A549 (cell line): ENCODE results near the gene DTX3. TPM values are rescaled to one million over a fixed set of nuclear protein-coding genes. Genes with fewer than 3 reads are reported as not detected.

ENCODE experiments used
- ATAC-seq, 2 experiments: fragments of 200-7000 bp in 1 of 2; fragments of >200 bp in 1 of 2; cut with Nextera tagmentation in 1 of 2; cut with Tn5 transposase in 1 of 2; 3 replicates each; pipeline versions ENCODE4 v1.8.0 to v1.9.1; 2018 to 2020; ENCODE audit warnings: mild to moderate bottlenecking in 1 of 2, moderate library complexity in 1 of 2
- CTCF ChIA-PET: fragments of 300-600 bp; sonication (Branson Sonifier 250); formaldehyde crosslinking; extraction: SDS; loops from one replicate; lab custom pipeline; 2021; ENCODE audit warnings: antibody characterized with exemption, inconsistent platforms; lab: Yijun Ruan, JAX
- POLR2A ChIA-PET: fragments of 350-600 bp; formaldehyde crosslinking; extraction: SDS; loops from one replicate; lab custom pipeline; 2021; ENCODE audit warnings: antibody characterized with exemption, inconsistent platforms; lab: Yijun Ruan, JAX
- DNase-seq, 2 experiments: peaks; one replicate each; pipeline versions ENCODE4 v3.0.0 to v3.0.0-alpha.2; 2011 to 2016; ENCODE audit warnings: low read depth in 1 of 2, low spot score in 1 of 2
- FAIRE-seq: peaks from 2 replicates; lab custom pipeline; 2011; peaks lifted over from hg19 to GRCh38; lab: Jason Lieb, UNC
- H3K27ac ChIP-seq, 2 experiments: fragments of >200 bp; sonication (Bioruptor Twin); formaldehyde crosslinking; 3 replicates each; pipeline ENCODE4 v1.5.1; 2016 to 2017
- H3K4me1 ChIP-seq: fragments of >200 bp; sonication (Bioruptor Twin); formaldehyde crosslinking; 3 replicates; pipeline ENCODE4 v1.6.1; 2016
- H3K4me2 ChIP-seq: fragments of >200 bp; sonication (Bioruptor Twin); formaldehyde crosslinking; 3 replicates; pipeline ENCODE4 v1.6.1; 2016
- H3K4me3 ChIP-seq: fragments of >200 bp; sonication (Bioruptor Twin); formaldehyde crosslinking; 3 replicates; pipeline ENCODE4 v1.5.1; 2016
- H3K9me3 ChIP-seq: fragments of >200 bp; sonication (Bioruptor Twin); formaldehyde crosslinking; 3 replicates; pipeline ENCODE4 v1.6.1; 2016
- BCL3 ChIP-seq: fragments of >200 bp; sonication (Bioruptor Twin); formaldehyde crosslinking; IDR thresholded peaks from 3 replicates; pipeline ENCODE4 v1.6.1; 2016
- BHLHE40 ChIP-seq: IDR thresholded peaks from 2 replicates; pipeline ENCODE4 v1.6.1; 2012; ENCODE audit warnings: low read depth, low read length, inconsistent platforms
- CBX8 ChIP-seq: fragments of 200-600 bp; sonication (generic); IDR thresholded peaks from 2 replicates; pipeline ENCODE4 v1.6.1; 2016
- FOSB ChIP-seq: fragments of 250-450 bp; sonication (Bioruptor Pico); IDR thresholded peaks from 2 replicates; pipeline ENCODE4 v1.5.0; 2020; ENCODE audit warnings: mild to moderate bottlenecking, moderate library complexity
- FOXS1 ChIP-seq: fragments of 250-450 bp; sonication (Bioruptor Pico); IDR thresholded peaks from 2 replicates; pipeline ENCODE4 v1.5.0; 2020; ENCODE audit warnings: mild to moderate bottlenecking, moderate library complexity
- GATA3 ChIP-seq: IDR thresholded peaks from 2 replicates; pipeline ENCODE4 v1.6.1; 2012; ENCODE audit warnings: borderline replicate concordance
- HEYL ChIP-seq: fragments of 250-450 bp; sonication (Bioruptor Pico); IDR thresholded peaks from 2 replicates; pipeline ENCODE4 v1.8.0; 2021; ENCODE audit warnings: mild to moderate bottlenecking, moderate library complexity
- HOXA7 ChIP-seq: fragments of 250-450 bp; sonication (Bioruptor Pico); IDR thresholded peaks from 2 replicates; pipeline ENCODE4 v1.5.0; 2020; ENCODE audit warnings: mild to moderate bottlenecking, moderate library complexity
- HOXB5 ChIP-seq: fragments of 250-450 bp; sonication (Bioruptor Pico); IDR thresholded peaks from 2 replicates; pipeline ENCODE4 v1.5.0; 2020; ENCODE audit warnings: mild to moderate bottlenecking, moderate library complexity
- JUN ChIP-seq, 2 experiments: fragments of >200 bp; sonication (Bioruptor Twin); formaldehyde crosslinking; IDR thresholded peaks; 2 replicates in 1 of 2; 3 replicates in 1 of 2; pipeline ENCODE4 v1.6.1; 2016 to 2017
- JUNB ChIP-seq: fragments of >200 bp; sonication (Bioruptor Twin); formaldehyde crosslinking; IDR thresholded peaks from 2 replicates; pipeline ENCODE4 v1.6.1; 2016
- KDM1A ChIP-seq: fragments of 200-600 bp; sonication (generic); IDR thresholded peaks from 2 replicates; pipeline ENCODE4 v1.6.1; 2016; ENCODE audit warnings: low read depth, mild to moderate bottlenecking
- MYC ChIP-seq: IDR thresholded peaks from 2 replicates; pipeline ENCODE4 v1.6.1; 2012; ENCODE audit warnings: mild to moderate bottlenecking, inconsistent platforms, low read length, improper control_type of control experiment, borderline replicate concordance
- POLR2A ChIP-seq: IDR thresholded peaks from 2 replicates; pipeline ENCODE4 v1.6.1; 2012; ENCODE audit warnings: mild to moderate bottlenecking, low read length
- RAD21 ChIP-seq, 2 experiments: fragments of >200 bp in 1 of 2; sonication (Bioruptor Twin) in 1 of 2; formaldehyde crosslinking in 1 of 2; IDR thresholded peaks in 1 of 2; conservative IDR thresholded peaks in 1 of 2; 2 replicates in 1 of 2; 3 replicates in 1 of 2; pipeline ENCODE4 v1.6.1; 2012 to 2018; ENCODE audit warnings: inconsistent platforms in 1 of 2
- RARB ChIP-seq: fragments of 250-450 bp; sonication (Bioruptor Pico); IDR thresholded peaks from 2 replicates; pipeline ENCODE4 v1.8.0; 2021; ENCODE audit warnings: mild to moderate bottlenecking, moderate library complexity
- RCOR1 ChIP-seq: fragments of 150-350 bp; IDR thresholded peaks from 2 replicates; pipeline ENCODE4 v1.6.1; 2014; ENCODE audit warnings: antibody characterized with exemption, low read length, low read depth
- RNF2 ChIP-seq: fragments of 200-600 bp; sonication (generic); IDR thresholded peaks from 2 replicates; pipeline ENCODE4 v1.6.1; 2016; ENCODE audit warnings: low read depth, mild to moderate bottlenecking, antibody characterized with exemption, moderate library complexity, borderline replicate concordance
- SMC3 ChIP-seq: fragments of >200 bp; sonication (Bioruptor Twin); formaldehyde crosslinking; IDR thresholded peaks from 3 replicates; pipeline ENCODE4 v1.6.1; 2018; ENCODE audit warnings: inconsistent platforms
- TP53 ChIP-seq: fragments of 250-450 bp; sonication (Bioruptor Pico); IDR thresholded peaks from 2 replicates; pipeline ENCODE4 v1.5.0; 2021; ENCODE audit warnings: mild to moderate bottlenecking, moderate library complexity
- ZC3H11A ChIP-seq: fragments of 450-650 bp; IDR thresholded peaks from 2 replicates; pipeline ENCODE4 v1.6.1; 2014; ENCODE audit warnings: antibody characterized with exemption, mild to moderate bottlenecking
- ZFP36 ChIP-seq: fragments of 450-650 bp; IDR thresholded peaks from 2 replicates; pipeline ENCODE4 v1.6.1; 2014; ENCODE audit warnings: borderline replicate concordance; ENCODE audit not compliant: partially characterized antibody
- ZSCAN20 ChIP-seq: fragments of 250-450 bp; sonication (Bioruptor Pico); IDR thresholded peaks from 2 replicates; pipeline ENCODE4 v1.8.0; 2022; ENCODE audit warnings: mild to moderate bottlenecking, moderate library complexity
- WGBS: methylation state at CpG from one replicate; pipeline ENCODE4 v1.1.6; 2017; ENCODE audit errors: missing lambda C conversion rate; 5-methylcytosine and 5-hydroxymethylcytosine counted together
- polyA plus RNA-seq, 4 experiments: library from polyadenylated mRNA; depleted of rRNA in 3 of 4; stranded (reverse); fragments of >200 nt; fragmentation: RNase III in 1 of 4; extraction: RNeasy Plus Mini Kit Qiagen cat#74134 plus additional on column Dnase treatment in 1 of 4; gene quantifications; 2 replicates in 3 of 4; 3 replicates in 1 of 4; pipeline ENCODE4 v1.2.3, GENCODE V29; 2011 to 2017
- TF ChIP-seq, protein P1 (sequence below): IDR thresholded peaks from 2 replicates; pipeline ENCODE4 v1.6.1; 2012
- TF ChIP-seq, protein P2 (sequence below): IDR thresholded peaks from 2 replicates; pipeline ENCODE4 v1.6.1; 2012; ENCODE audit warnings: low read depth, borderline replicate concordance

Gene DTX3
- polyA plus RNA-seq, 2 of the 4 experiments (the other 2 are of a cell fraction) = 21.7 to 24.7 TPM

DNA sequence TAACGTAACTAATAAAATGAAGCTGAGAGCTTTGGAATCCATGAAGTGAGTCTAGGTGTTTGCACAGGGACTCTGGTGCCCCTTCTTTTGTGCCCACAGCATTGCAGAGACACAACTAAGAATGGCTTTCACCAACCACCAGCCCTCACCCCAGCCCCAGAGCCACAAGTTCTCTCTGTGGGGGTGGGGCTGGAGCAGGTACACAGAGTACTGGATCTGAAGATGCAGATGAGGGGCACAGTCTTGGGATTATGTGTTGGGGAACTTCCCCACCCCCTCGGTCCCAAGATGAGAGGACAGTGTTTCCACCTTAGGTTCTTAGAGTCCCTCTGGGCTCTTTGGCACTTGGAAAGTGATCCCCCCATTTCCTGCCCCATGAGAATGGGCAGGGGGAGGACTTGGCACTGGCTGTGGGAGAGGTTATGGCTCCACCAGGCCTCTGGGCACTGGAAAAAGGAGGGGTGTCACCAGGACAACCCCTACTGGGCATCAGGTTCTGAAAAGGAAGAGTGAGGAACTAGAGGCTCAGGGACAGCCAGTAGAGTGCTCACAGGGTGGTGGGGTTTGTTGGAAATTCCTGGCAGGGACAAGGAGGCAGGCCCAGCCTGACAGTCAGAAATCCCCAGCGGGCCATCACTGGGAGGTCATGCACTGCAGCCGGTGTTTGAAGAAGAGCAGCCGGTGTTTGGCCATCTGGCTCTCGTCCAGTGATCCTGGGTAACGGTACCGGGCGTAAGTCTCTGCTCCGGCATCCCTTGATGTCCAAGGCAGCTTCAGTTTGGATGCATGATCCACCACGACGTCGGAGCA lies 21.7 kb downstream of the DTX3 start:
- no peak for TF ChIP-seq JUNB
- TF ChIP-seq, protein P1, sequence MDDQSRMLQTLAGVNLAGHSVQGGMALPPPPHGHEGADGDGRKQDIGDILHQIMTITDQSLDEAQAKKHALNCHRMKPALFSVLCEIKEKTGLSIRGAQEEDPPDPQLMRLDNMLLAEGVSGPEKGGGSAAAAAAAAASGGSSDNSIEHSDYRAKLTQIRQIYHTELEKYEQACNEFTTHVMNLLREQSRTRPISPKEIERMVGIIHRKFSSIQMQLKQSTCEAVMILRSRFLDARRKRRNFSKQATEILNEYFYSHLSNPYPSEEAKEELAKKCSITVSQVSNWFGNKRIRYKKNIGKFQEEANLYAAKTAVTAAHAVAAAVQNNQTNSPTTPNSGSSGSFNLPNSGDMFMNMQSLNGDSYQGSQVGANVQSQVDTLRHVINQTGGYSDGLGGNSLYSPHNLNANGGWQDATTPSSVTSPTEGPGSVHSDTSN = no peak
- no peak for TF ChIP-seq TP53 (CRISPR knock-in tag)
- TF ChIP-seq ZC3H11A = no peak
- TF ChIP-seq RARB (CRISPR knock-in tag) = no peak
- TF ChIP-seq MYC = no peak
- TF ChIP-seq CBX8 = no peak
- no peak for TF ChIP-seq HEYL
- TF ChIP-seq FOXS1 (CRISPR knock-in tag) = no peak
- no peak for TF ChIP-seq RNF2
- no peak for TF ChIP-seq RCOR1
- TF ChIP-seq RAD21 (conservative IDR thresholded peaks at IDR 0.05 in 1 of 2, IDR thresholded peaks at IDR 0.05 in 1 of 2) = no peak
- TF ChIP-seq BHLHE40 = no peak
- DNase-seq (no peak), FAIRE-seq (no peak), ATAC-seq (no peak)
- no peak overlapping the region for H3K4me2 ChIP-seq
- no peaks in the 10 kb centered on the region for H3K9me3 ChIP-seq
- H3K4me3 ChIP-seq = no peak overlapping the region
- ChIA-PET POLR2A (no interaction called here), CTCF (interaction anchor here (0.6 to 5.5 kb wide), 8 partner anchors 12 to 131 kb away, joined by 3 to 62 read pairs (median 3); no protein-coding TSS in a partner anchor)
- peaks cover 5% of the 10 kb centered on the region; the same call in 1 of the 3 replicates for H3K4me1 ChIP-seq
- H3K27ac ChIP-seq = no peak overlapping the region
- WGBS = 81% methylated on average over 13 of the region's 13 CpGs

GRCh38 chr12:57626921-57627445 lies 22.4 kb downstream of the DTX3 start:
- H3K27ac ChIP-seq = no peak overlapping the region
- no peak overlapping the region for H3K4me2 ChIP-seq
- H3K9me3 ChIP-seq = no peaks in the 10 kb centered on the region
- no peak for ATAC-seq
- H3K4me1 ChIP-seq = peaks cover 6% of the 10 kb centered on the region; the same call in 2 of the 3 replicates
- no peak for TF ChIP-seq HOXB5 (CRISPR knock-in tag)
- TF ChIP-seq HOXA7 (CRISPR knock-in tag) = no peak
- no peak for TF ChIP-seq RAD21 (conservative IDR thresholded peaks at IDR 0.05 in 1 of 2, IDR thresholded peaks at IDR 0.05 in 1 of 2)
- TF ChIP-seq ZFP36 = no peak
- DNase-seq = no peak
- 83% methylated on average over 9 of the region's 9 CpGs for WGBS
- POLR2A ChIA-PET = no interaction called here
- CTCF ChIA-PET = interaction anchor here (0.6 to 5.5 kb wide), 6 partner anchors 11 to 130 kb away, joined by 3 to 62 read pairs (median 4); no protein-coding TSS in a partner anchor
- FAIRE-seq = no peak
- H3K4me3 ChIP-seq = no peak overlapping the region

DNA sequence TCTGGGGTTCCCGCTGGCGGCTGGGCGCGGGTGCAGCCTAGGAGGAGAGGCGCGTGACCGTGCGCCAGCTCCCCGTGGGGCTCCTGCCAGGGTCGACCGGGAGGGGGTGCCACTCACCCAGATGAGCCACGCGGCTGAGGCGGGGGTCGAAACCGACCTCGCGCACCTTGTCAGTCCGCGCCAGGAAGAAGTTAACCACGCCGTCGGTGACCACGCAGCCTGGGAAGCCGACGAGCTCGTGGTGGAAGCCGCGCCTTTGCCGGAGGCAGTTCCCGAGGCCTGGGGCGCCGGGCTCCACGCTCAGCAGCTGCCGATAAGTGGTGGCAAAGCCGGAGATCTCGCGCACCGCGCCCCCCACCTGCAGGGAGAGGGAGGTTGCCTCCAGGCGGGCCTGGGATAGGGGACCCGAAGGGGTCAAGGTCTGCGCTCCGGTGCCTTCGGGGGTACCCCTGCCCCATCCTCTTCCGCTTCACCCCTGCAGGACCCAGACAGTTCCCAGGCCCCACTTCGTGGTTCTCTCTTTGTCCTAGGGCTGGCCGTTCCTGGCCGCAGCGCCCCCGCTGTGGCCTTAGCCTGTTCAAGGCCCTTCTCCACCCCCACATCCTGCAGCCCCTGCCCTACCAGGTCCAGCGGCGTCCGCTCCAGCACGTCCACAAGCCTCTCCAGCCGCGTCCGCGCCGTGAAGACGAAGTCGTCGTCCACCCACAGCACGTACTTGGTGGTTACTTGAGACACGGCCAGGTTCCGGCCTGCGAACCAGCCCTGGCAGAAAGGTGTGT lies 23.1 kb downstream of the DTX3 start:
- FAIRE-seq = no peak
- no peak overlapping the region for H3K27ac ChIP-seq
- no peak overlapping the region for H3K4me2 ChIP-seq
- ChIA-PET POLR2A (interaction anchor here (0.9 kb wide), 1 partner anchor 15 kb away, joined by 3 read pairs; no protein-coding TSS in a partner anchor), CTCF (interaction anchor here (0.6 to 5.5 kb wide), 8 partner anchors 8 to 169 kb away, joined by 3 to 62 read pairs (median 4); no protein-coding TSS in a partner anchor)
- H3K9me3 ChIP-seq = no peaks in the 10 kb centered on the region
- WGBS = 94% methylated on average over 66 of the region's 67 CpGs
- TF ChIP-seq JUN (IDR thresholded peaks at IDR 0.05) (no peak), SMC3 (no peak), POLR2A (no peak), BCL3 (no peak), HOXB5 (CRISPR knock-in tag) (no peak), MYC (no peak), KDM1A (no peak), GATA3 (no peak), ZSCAN20 (CRISPR knock-in tag) (no peak), FOSB (no peak), JUNB (no peak)
- TF ChIP-seq, protein P2, sequence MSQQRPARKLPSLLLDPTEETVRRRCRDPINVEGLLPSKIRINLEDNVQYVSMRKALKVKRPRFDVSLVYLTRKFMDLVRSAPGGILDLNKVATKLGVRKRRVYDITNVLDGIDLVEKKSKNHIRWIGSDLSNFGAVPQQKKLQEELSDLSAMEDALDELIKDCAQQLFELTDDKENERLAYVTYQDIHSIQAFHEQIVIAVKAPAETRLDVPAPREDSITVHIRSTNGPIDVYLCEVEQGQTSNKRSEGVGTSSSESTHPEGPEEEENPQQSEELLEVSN = no peak
- DNase-seq = no peak
- H3K4me1 ChIP-seq = peaks cover 5% of the 10 kb centered on the region; the same call in 2 of the 3 replicates
- H3K4me3 ChIP-seq = no peak overlapping the region
- ATAC-seq = no peak
